Pancreas (tissue), 10 donors: ENCODE results near the gene PFDN1. TPM values are rescaled to one million over a fixed set of nuclear protein-coding genes. Genes with fewer than 3 reads are reported as not detected.

Source experiments
- ATAC-seq, 4 donors: fragments of 200-7000 bp; cut with Tn5 transposase; one replicate each; pipeline versions ENCODE4 v1.8.0 to v1.9.1; 2020; ENCODE audit warnings: mild to moderate bottlenecking in 4 of 4, moderate library complexity in 4 of 4
- DNase-seq, 6 donors: peaks; one replicate each; pipeline ENCODE4 v3.0.0-alpha.2; 2020
- FAIRE-seq: peaks from 2 replicates; lab custom pipeline; 2012; peaks lifted over from hg19 to GRCh38; lab: Jason Lieb, UNC
- H3K27ac ChIP-seq, 4 donors: fragments of 200-600 bp; sonication (generic); 1 replicate in 3 of 4; 2 replicates in 1 of 4; pipeline versions ENCODE4 v1.5.0 to v1.8.0; 2020
- H3K27me3 ChIP-seq, 4 donors: fragments of 200-600 bp; one replicate each; pipeline ENCODE4 v1.8.0; 2021
- H3K36me3 ChIP-seq, 3 donors: fragments of 200-600 bp; sonication (generic) in 1 of 3; one replicate each; pipeline versions ENCODE4 v1.5.0 to v1.8.0; 2020 to 2021
- H3K4me1 ChIP-seq, 3 donors: fragments of 200-600 bp; one replicate each; pipeline ENCODE4 v1.8.0; 2021
- H3K4me3 ChIP-seq, 4 donors: fragments of 200-600 bp; sonication (generic) in 2 of 4; one replicate each; pipeline versions ENCODE4 v1.5.0 to v1.8.0; 2020 to 2021
- H3K9me3 ChIP-seq, 4 donors: fragments of 200-600 bp; one replicate each; pipeline ENCODE4 v1.8.0; 2021
- WGBS, 2 donors: extraction: QIAGEN DNeasy Blood & Tissue Kit; methylation state at CpG; one replicate each; pipeline ENCODE4 v1.1.7; 2013; 5-methylcytosine and 5-hydroxymethylcytosine counted together
- intact Hi-C, 3 donors: fragments of 100-400 bp; cut with DNase I; formaldehyde crosslinking; loops; one replicate each; pipeline versions ENCODE4 v1.11.1 to v1.14.2; 2022
- polyA plus RNA-seq, 2 donors: library from polyadenylated mRNA; stranded (reverse); fragments of 200-250 nt; gene quantifications; one replicate each; pipeline ENCODE4 v1.2.3, GENCODE V29; 2013
- total RNA-seq, 6 donors: library from RNA; stranded (reverse); fragmentation: NEBNext Ultra II Directional in 4 of 6; extraction: Animal tissue kit (Norgen Biotek cat#: 25700) in 4 of 6; gene quantifications; one replicate each; pipeline versions ENCODE4 v1.2.1 to v1.2.4, GENCODE V29; 2021 to 2023
- TF ChIP-seq, protein P1 (sequence below), 4 donors: fragments of 200-600 bp; sonication (generic) in 3 of 4; IDR thresholded peaks; one replicate each; pipeline versions ENCODE4 v1.5.0 to v1.8.0; 2021; ENCODE audit warnings: antibody characterized with exemption in 4 of 4
- donor health status: healthy with polysubstance abuse.
- donor health status: DM: no; HTN: no; CAD: no; lungs with moderate emphysema.
- donor health status: DM: no; HTN: no; CAD: no.
- donor health status: control.
- donor health status: control.
- donor health status: Bipolar disorder and iron deficiency.
- donor health status: DM: yes; HTN: yes; CAD: no.
- donor health status: DM: no; HTN: no; CAD: no.
- donor health status: DM: no; HTN: no; CAD: no.
- donor health status: DM: yes; HTN: yes; CAD: no.

Gene PFDN1
- total and polyA plus RNA-seq, 8 donors = 10.5 to 43.9 (median 17.5) TPM

DNA sequence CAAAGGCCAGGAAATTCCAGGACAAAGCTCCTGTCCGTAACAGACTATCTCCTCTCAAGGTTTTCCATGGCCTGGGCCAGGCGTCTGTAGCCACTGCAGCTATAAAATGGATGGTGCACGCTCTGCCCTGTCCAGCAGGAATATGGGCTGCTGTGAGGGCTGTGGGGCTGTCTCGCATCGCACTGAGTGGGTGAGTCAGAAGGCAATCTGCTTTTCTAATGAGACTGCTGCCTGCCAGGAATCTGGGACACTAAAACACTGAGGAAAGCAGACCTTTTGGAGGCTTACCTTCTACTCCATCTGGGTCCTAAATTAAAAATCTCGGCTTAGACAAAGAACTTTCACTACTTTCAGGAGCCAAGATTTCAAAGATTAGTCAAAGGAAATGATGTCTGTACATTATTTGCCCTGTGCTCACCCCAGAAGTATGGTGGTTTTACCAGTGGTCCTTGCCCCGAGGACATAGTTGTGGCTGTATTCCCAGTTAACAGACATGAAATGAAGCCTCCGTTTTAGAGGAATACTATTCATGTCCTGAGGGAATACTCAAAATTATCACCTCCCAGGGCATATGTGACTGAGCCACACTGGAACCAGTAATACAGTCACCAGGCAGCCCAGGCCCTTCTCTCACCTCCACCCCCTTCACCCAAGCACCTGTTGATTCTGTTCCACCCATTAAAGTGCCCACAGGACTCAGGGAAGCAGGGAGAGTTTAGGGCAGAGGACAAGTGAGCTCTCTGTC lies 56.4 kb downstream of the PFDN1 start:
- no peak for ATAC-seq
- no peak for FAIRE-seq

DNA sequence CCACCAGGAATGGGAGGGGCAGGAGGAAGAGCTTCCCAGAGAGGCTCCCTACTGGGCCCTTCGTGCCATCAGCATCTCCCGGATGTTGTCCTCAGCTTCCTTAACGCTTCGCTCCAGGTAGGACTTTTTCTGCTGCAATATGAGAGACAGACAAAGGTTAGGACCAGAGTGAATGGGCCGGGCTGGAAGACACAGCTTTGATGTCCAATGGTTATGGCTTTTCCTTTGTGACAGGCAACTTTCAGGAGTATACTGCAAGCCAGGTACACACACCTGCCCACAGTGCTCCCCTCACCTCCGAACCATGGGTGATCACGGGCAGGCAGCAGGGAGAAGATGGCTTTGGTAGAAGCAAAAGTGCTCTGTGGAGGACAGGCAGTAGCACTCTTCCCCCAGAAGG lies 57.0 kb downstream of the PFDN1 start:
- Histone ChIP-seq H3K36me3 (peaks cover 0 to 9% (median 0%) of the 10 kb centered on the region in 3 donors), H3K4me3 (no peak overlapping the region), H3K9me3 (no peaks in the 10 kb centered on the region), H3K27ac (no peak overlapping the region), H3K27me3 (no peaks in the 10 kb centered on the region), H3K4me1 (peaks cover 21 to 29% (median 25%) of the 10 kb centered on the region in 3 donors)
- TF ChIP-seq, protein P1, sequence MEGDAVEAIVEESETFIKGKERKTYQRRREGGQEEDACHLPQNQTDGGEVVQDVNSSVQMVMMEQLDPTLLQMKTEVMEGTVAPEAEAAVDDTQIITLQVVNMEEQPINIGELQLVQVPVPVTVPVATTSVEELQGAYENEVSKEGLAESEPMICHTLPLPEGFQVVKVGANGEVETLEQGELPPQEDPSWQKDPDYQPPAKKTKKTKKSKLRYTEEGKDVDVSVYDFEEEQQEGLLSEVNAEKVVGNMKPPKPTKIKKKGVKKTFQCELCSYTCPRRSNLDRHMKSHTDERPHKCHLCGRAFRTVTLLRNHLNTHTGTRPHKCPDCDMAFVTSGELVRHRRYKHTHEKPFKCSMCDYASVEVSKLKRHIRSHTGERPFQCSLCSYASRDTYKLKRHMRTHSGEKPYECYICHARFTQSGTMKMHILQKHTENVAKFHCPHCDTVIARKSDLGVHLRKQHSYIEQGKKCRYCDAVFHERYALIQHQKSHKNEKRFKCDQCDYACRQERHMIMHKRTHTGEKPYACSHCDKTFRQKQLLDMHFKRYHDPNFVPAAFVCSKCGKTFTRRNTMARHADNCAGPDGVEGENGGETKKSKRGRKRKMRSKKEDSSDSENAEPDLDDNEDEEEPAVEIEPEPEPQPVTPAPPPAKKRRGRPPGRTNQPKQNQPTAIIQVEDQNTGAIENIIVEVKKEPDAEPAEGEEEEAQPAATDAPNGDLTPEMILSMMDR (IDR thresholded peaks at IDR 0.05) = no peak
- intact Hi-C loops = loop anchor here in 1 of 3 donors (5.0 kb wide), 1 partner anchor 106 kb away; no protein-coding TSS in a partner anchor
- no peak for DNase-seq
- no peak for FAIRE-seq
- WGBS, 2 donors = 85 to 92% methylated on average over 7 of the region's 7 CpGs
- ATAC-seq = no peak

More for the DNA sequence above, 56.4 kb downstream of the PFDN1 start:
- Histone ChIP-seq H3K27me3 (no peaks in the 10 kb centered on the region), H3K36me3 (peaks cover 0 to 9% (median 0%) of the 10 kb centered on the region in 3 donors), H3K27ac (no peak overlapping the region), H3K9me3 (no peaks in the 10 kb centered on the region), H3K4me3 (no peak overlapping the region), H3K4me1 (peaks cover 15 to 22% (median 19%) of the 10 kb centered on the region in 3 donors)
- DNase-seq = no peak
- TF ChIP-seq, protein P1 (IDR thresholded peaks at IDR 0.05) = no peak
- intact Hi-C loops = loop anchor here in 1 of 3 donors (5.0 kb wide), 1 partner anchor 106 kb away; no protein-coding TSS in a partner anchor
- 80 to 82% methylated on average over 8 of the region's 8 CpGs for WGBS, 2 donors

DNA sequence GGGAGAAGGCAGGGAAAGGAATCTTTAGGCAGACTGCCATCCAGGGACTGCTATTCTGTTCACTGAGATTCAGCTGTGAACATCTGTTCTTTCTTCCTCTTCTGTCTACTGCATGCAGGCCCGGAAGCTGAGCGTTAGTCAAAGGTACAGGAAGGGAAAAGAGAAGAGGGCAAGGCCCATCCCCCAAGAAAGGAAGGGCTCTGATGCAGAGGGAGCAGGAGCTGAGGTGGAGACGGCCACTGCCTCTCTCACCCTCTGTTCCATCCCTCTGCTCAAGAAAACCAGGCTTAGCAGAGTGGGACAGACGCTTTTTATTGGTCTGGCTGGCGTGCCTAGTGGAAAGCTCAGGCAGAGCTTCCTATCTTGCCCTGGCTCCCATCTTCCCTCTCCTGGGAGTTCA lies 57.6 kb downstream of the PFDN1 start:
- Histone ChIP-seq H3K27ac (no peak overlapping the region), H3K27me3 (no peaks in the 10 kb centered on the region), H3K4me1 (peaks cover 24 to 34% (median 29%) of the 10 kb centered on the region in 3 donors), H3K4me3 (no peak overlapping the region), H3K36me3 (peaks cover 0 to 9% (median 0%) of the 10 kb centered on the region in 3 donors), H3K9me3 (no peaks in the 10 kb centered on the region)
- no peak for DNase-seq
- no peak for ATAC-seq
- no peak for FAIRE-seq
- 84 to 88% methylated on average over 5 of the region's 5 CpGs for WGBS, 2 donors
- TF ChIP-seq, protein P1 (IDR thresholded peaks at IDR 0.05) = no peak
- intact Hi-C loops = loop anchor here in 1 of 3 donors (5.0 kb wide), 1 partner anchor 107 kb away; no protein-coding TSS in a partner anchor

DNA sequence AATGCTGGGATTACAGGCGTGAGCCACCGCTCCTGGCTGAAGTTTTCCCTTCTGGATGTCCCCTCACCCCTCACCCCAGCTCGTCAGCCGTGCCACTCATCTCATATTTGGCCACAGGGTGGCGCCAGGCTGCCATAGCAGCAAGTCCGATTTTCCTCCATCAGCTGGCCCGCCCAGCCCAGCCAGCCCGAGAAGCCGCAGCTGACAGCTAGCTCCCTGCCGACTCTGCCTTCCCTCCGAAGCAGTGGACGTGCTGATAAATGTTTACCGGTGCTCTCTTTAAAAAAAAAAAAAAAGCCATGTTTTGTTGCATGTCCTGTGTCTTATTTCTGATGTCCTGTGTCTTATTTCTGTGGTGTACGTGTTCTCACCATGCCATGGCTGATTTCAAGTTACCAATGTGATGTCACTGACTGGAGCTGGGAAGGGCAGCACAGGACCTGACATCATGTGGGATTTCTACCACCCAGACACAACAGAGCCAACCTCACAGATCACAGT lies 58.3 kb downstream of the PFDN1 start:
- no peak for FAIRE-seq
- WGBS, 2 donors = 13 to 14% methylated on average over 14 of the region's 14 CpGs
- peaks cover 24 to 38% (median 29%) of the 10 kb centered on the region in 3 donors for H3K4me1 ChIP-seq

More for the DNA sequence above, 58.3 kb downstream of the PFDN1 start:
- TF ChIP-seq, protein P1 (IDR thresholded peaks at IDR 0.05) = peak; percentile 76 to 81 (median 77)
- no peaks in the 10 kb centered on the region for H3K27me3 ChIP-seq
- no peaks in the 10 kb centered on the region for H3K9me3 ChIP-seq
- H3K4me3 ChIP-seq = no peak overlapping the region
- H3K36me3 ChIP-seq = peaks cover 0 to 5% (median 0%) of the 10 kb centered on the region in 3 donors
- intact Hi-C loops = loop anchor here in 2 of 3 donors (5.0 kb wide), 2 partner anchors 103 to 108 kb away; partner anchors contain the start of gene HBEGF (in 1 of the 2)
- no peak overlapping the region for H3K27ac ChIP-seq
- ATAC-seq = peak; percentile 75 to 86 (median 80)
- DNase-seq = peak; percentile 86 to 96 (median 92)
